ENCODE data around the gene CIPC.

The CIPC gene

DNA sequence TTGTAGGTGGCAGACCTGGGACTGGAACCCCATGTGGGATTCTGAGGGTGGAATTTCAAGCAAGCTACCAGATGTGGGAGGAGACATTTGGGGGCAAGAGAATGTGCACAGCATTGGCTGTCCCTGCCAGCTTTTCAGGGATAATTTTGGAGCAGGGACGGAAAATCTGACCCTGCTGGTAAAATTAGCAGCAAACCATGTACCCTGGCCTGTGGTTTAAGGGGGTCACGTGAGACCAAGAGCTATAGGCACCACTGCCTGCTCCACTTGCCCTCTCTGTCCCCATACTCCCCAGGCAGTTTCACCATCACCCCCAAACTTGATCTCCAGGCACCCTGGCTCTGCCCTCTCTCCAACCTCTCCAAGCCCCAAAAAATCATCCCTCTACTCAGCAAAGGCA, 57.0 kb downstream of the CIPC start:
- no peak for DNase-seq

GRCh38 chr14:77157740-77158139, 59.7 kb downstream of the CIPC start:
- DNase-seq = no peak

GRCh38 chr14:77158175-77158881, 60.3 kb downstream of the CIPC start:
- no peak for DNase-seq

- DNase-seq = no peak
Observed at GRCh38 chr14:77158882-77159255, 60.8 kb downstream of the CIPC start.

GRCh38 chr14:77161011-77161410, 63.0 kb downstream of the CIPC start:
- no peak for DNase-seq

Data from stimulated activated CD4-positive, alpha-beta T cell treated with anti-CD3 and anti-CD28 coated beads, Interleukin-4, amount 100 ng/mL, for 4 hours (primary cell).